Glomerular visceral epithelial cell (primary cell): Measurements from ENCODE around the gene ALDH3B1.

Source experiments
- DNase-seq: peaks from one replicate; pipeline ENCODE4 v3.0.0-alpha.2; 2016; ENCODE audit errors: extremely low spot score

The ALDH3B1 gene

DNA sequence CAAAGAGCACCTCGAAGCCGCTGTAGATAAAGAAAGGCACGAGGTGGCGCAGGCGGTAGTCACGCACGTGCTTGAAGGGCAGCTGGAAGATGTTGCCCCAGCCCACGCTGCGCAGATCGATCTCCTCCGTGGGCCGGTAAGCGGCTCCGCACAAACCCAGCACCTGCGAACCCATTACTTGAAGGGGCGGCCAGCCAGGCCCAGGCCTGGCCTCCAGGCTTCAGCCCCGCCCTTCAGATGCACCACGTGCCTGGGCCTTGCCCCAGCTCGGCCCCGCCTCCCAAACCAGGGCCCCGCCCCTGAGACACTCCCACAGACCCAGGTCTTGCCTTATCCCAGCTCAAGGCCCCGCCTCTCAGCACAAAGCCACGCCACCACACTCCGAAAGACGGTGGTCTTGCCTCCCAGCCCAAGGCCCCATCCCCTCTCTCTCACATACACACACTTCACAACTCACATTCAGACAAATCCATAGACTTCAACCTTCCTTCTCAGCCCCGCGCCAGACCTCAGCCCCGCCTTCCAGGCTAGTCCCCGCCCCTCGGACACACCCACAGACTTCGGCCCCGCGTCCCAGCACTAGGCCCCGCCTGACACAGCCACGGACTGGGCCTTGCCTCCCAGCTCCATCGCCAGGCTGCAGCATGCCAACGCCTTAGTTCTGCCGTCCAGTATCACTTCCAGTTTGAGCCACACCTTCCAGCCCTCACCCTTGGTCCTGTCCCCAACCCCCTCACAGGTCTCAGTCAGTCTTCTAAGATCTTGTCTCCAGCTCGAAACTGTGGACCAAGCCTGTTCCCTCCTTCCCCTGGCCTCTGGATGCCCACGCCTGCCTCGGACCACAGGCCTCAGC, 13.3 kb upstream of the ALDH3B1 start:
- DNase-seq: no peak

- DNase-seq: no peak
Observed at GRCh38 chr11:67997475-67997921, 12.6 kb upstream of the ALDH3B1 start.

DNA sequence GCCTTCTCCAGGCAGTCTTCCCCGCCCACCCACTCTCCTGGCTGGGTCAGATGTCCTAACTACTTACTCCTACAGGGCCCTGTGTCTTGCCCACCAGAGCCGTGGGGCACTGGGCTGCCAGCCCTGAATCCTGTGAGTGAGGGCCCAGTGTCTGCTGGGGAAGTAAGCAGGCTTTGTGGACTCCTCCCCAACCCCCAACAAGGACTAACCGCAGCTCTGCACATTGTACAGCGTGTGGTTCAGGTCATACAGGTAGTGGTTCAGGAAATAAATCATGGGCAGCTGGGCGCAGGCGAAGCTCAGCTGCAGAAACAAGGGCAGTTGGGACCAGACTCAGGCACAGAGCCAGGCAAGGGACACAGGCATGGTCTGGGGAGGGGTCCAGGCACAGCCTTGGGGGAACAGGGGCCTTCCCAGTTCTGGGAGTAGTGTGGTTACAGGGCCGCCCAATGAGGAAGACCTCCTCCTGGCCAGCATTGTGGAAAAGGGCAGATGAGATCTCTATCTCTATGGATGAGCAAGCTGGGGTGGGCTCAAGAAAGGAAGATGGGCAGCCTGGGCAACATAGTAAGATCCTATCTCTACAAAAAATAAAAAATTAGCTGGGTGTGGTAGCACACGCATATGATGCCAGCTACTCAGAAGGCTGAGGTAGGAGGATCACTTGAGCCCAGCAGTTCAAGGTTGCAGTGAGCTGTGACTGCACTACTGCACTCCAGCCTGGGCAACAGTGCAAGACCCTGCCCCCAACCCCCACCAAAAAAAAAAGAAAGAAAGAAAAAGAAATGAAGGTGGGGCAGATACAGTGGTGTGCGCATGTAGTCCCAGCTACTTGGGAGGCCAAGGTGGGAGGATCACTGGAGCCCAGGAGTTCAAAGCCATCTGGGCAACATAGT, 11.7 kb upstream of the ALDH3B1 start:
- DNase-seq: no peak

GRCh38 chr11:67999201-67999629, 10.9 kb upstream of the ALDH3B1 start:
- DNase-seq: no peak

- DNase-seq: no peak
Observed at GRCh38 chr11:67999704-68000103, 10.4 kb upstream of the ALDH3B1 start.

GRCh38 chr11:68002575-68002937, 7.6 kb upstream of the ALDH3B1 start:
- DNase-seq: no peak

GRCh38 chr11:68002938-68003845, 6.9 kb upstream of the ALDH3B1 start:
- DNase-seq: no peak

- peak; percentile 85 for DNase-seq
Observed at GRCh38 chr11:68003846-68004550, 6.1 kb upstream of the ALDH3B1 start, which contains the start of gene UNC93B1. TSS of gene UNC93B1 (minus strand) at chr11:68004097. CDS start at chr11:68004043, 54 bp downstream.

GRCh38 chr11:68004551-68005335, 5.4 kb upstream of the ALDH3B1 start:
- DNase-seq: no peak

GRCh38 chr11:68006606-68007166, 3.4 kb upstream of the ALDH3B1 start:
- no peak for DNase-seq

DNA sequence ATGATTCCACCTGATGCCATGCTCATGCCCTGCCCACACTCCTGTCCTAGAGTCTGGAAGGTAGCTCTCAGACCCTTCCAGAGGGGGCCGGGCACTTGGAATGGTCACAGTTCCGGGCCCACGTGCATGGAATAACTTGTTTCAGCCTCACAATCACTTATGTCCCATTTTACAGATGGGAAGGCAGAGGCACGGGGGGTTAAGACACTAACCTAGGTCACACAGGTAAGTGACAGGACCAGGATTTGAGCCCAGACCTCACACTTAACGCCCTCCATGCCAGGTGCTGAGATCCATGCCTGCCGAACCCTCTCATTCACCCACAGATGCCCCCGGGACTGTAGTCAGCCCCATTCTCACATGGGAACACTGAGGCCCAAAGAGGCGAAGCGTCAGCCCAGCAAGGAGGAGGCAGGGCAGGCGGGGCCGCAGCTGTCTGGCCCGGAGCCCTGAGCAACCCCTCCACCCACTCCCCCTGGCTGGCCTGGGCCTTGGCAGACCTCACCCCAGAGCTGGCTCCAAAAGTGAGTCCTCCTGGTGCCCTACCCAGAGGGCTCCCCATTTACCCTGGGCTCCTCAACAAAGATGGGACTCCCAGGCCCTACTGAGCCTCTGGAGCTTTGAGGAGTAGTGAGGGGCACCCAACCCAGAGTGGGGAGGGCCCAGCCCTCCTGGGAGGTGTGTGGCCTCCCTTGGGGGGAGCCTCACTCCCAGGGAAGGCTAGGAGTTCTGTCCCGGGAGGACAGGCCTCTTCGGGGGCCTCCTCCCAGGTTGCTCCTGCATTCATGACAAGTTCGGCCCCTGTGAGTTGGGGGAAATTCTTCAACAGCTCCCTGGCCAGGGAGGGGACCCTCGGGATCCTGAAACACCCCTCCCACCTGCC, 2.4 kb upstream of the ALDH3B1 start:
- DNase-seq: no peak

GRCh38 chr11:68008381-68009337, 1.5 kb upstream of the ALDH3B1 start:
- DNase-seq: no peak

- DNase-seq: peak; percentile 52
Observed at GRCh38 chr11:68009391-68010089, 587 bp upstream of the ALDH3B1 start.

DNA sequence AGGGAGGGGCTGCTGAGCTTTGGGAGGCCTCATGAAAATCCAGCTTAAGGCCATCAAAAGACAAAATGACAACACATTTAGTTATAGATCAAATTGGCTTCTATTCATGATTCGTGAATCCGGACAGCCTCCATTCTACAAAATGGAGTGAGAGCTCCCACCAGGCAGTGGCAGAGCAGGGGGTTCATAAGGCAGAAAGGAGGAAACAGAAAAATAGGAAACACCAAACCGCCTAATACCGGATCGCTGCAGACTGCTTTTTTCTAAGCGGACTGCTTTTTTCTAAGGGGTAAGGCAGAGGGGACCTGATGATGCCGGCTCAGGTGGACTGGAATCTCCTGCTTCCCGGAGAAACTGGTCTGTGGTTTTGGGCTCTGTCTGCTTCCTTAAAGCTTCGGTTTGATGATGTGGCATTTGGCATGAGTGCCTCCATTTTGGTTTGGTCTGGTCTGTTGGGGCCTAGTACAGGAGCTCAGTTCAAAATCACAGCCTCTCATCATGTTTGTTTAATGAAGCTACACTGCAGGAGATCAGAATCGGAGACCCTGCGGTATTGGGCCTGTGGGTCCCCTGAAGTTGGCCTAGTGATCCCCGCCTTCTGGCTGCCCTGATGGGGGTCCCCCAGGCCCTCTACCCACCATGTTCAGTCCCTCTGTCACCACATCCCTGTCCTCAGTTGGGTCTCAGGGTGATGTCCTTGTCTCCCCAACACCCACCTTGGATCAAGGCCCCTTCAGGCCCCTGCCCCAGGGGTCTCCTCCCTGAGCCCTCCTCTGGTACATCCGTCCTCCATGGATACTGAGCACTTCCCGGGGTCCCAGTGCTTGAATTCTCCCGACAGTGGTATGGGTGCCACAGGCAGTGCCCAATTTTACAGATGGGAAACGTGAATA, 1.2 kb downstream of the ALDH3B1 start:
- DNase-seq: no peak

- peak; percentile 39 for DNase-seq
Observed at GRCh38 chr11:68012044-68012842, 2.1 kb downstream of the ALDH3B1 start.
